HTR-8/SVneo (cell line): Measurements from ENCODE around the gene VAV3.
"Not testable (repeated sequence)": the region's sequence is repeated elsewhere in the genome, so short reads cannot be mapped to it uniquely, and the experiment has no call there.

Experiments used
- DNase-seq: peaks from one replicate; pipeline ENCODE4 v3.0.0; 2011; ENCODE audit warnings: low spot score, mixed read lengths; ENCODE audit not compliant: insufficient read length
- FAIRE-seq: peaks from 2 replicates; lab custom pipeline; 2011; peaks lifted over from hg19 to GRCh38; lab: Jason Lieb, UNC

Gene VAV3

GRCh38 chr1:107776900-107777663, 187.9 kb downstream of the VAV3 start:
- FAIRE-seq (no peak), DNase-seq (no peak)

GRCh38 chr1:107771377-107771776, 193.6 kb downstream of the VAV3 start:
- DNase-seq (no peak), FAIRE-seq (no peak)

GRCh38 chr1:107767156-107767582, 197.8 kb downstream of the VAV3 start:
- FAIRE-seq (no peak), DNase-seq (no peak)

- FAIRE-seq (no peak), DNase-seq (no peak)
Measured at GRCh38 chr1:107766533-107766932, 198.4 kb downstream of the VAV3 start.

- no peak for FAIRE-seq
- no peak for DNase-seq
Measured at GRCh38 chr1:107762751-107763390, 202.1 kb downstream of the VAV3 start.

GRCh38 chr1:107760065-107760464, 204.9 kb downstream of the VAV3 start:
- DNase-seq (no peak), FAIRE-seq (no peak)

GRCh38 chr1:107750364-107750959, 214.5 kb downstream of the VAV3 start:
- FAIRE-seq = no peak

GRCh38 chr1:107748531-107748930, 216.4 kb downstream of the VAV3 start:
- FAIRE-seq = no peak
- peak; percentile 0 for DNase-seq

More at GRCh38 chr1:107750364-107750959, 214.5 kb downstream of the VAV3 start:
- peak; percentile 6 for DNase-seq

GRCh38 chr1:107741242-107741641, 223.7 kb downstream of the VAV3 start:
- FAIRE-seq (no peak), DNase-seq (no peak)

- FAIRE-seq (no peak), DNase-seq (no peak)
Measured at GRCh38 chr1:107740579-107740978, 224.4 kb downstream of the VAV3 start.

GRCh38 chr1:107739651-107740050, 225.3 kb downstream of the VAV3 start:
- no peak for DNase-seq
- no peak for FAIRE-seq

- FAIRE-seq (no peak), DNase-seq (no peak)
Measured at GRCh38 chr1:107739201-107739600, 225.8 kb downstream of the VAV3 start.

GRCh38 chr1:107733401-107733800, 231.6 kb downstream of the VAV3 start:
- not testable (repeated sequence) for FAIRE-seq, DNase-seq

- no peak for DNase-seq
- FAIRE-seq = no peak
Measured at GRCh38 chr1:107727866-107728265, 237.1 kb downstream of the VAV3 start.

- DNase-seq (no peak), FAIRE-seq (no peak)
Measured at GRCh38 chr1:107726860-107727259, 238.1 kb downstream of the VAV3 start.

- DNase-seq = no peak
- FAIRE-seq = no peak
Measured at GRCh38 chr1:107724648-107725047, 240.3 kb downstream of the VAV3 start.

- FAIRE-seq, DNase-seq: not testable (repeated sequence)
Measured at GRCh38 chr1:107720210-107720609, 244.8 kb downstream of the VAV3 start.

- FAIRE-seq (no peak), DNase-seq (no peak)
Measured at GRCh38 chr1:107710005-107710404, 255.0 kb downstream of the VAV3 start.

- FAIRE-seq (no peak), DNase-seq (no peak)
Measured at GRCh38 chr1:107707111-107707510, 257.9 kb downstream of the VAV3 start.

- FAIRE-seq (no peak), DNase-seq (no peak)
Measured at GRCh38 chr1:107706182-107706581, 258.8 kb downstream of the VAV3 start.

GRCh38 chr1:107704911-107705310, 260.1 kb downstream of the VAV3 start:
- FAIRE-seq (no peak), DNase-seq (no peak)
